Lung (tissue), 12 donors: ENCODE data around the gene PSMB2. TPM values are rescaled to one million over a fixed set of nuclear protein-coding genes. Genes with fewer than 3 reads are reported as not detected.
A peak's percentile ranks its signal among the peaks of the same experiment; 100 is the strongest.

Experiments used
- ATAC-seq: fragments of 200-7000 bp; cut with Tn5 transposase; one replicate; pipeline ENCODE4 v1.9.1; 2020; ENCODE audit warnings: moderate number of reproducible peaks; ENCODE audit not compliant: insufficient read depth, low FRiP score
- DNase-seq, 3 donors: peaks; one replicate each; pipeline ENCODE4 v3.0.0-alpha.2; 2013 to 2017
- H3K27ac ChIP-seq, 2 donors: one replicate each; pipeline ENCODE4 v1.5.1; 2013; ENCODE audit warnings: mild to moderate bottlenecking in 2 of 2, moderate library complexity in 2 of 2, control low read depth in 1 of 2, inconsistent platforms in 1 of 2, low read depth in 1 of 2, low read length in 1 of 2
- H3K27me3 ChIP-seq, 3 donors: one replicate each; pipeline ENCODE4 v1.5.1; 2013; ENCODE audit warnings: low read length in 2 of 3; ENCODE audit not compliant: control insufficient read depth in 3 of 3, insufficient read depth in 3 of 3
- H3K36me3 ChIP-seq, 4 donors: one replicate each; pipeline ENCODE4 v1.5.1; 2013; ENCODE audit warnings: low read length in 4 of 4, mild to moderate bottlenecking in 1 of 4, moderate library complexity in 1 of 4; ENCODE audit not compliant: control insufficient read depth in 4 of 4, insufficient read depth in 4 of 4
- H3K4me1 ChIP-seq, 5 donors: one replicate each; pipeline ENCODE4 v1.5.1; 2013; ENCODE audit warnings: low read length in 5 of 5, mild to moderate bottlenecking in 2 of 5, moderate library complexity in 1 of 5; ENCODE audit not compliant: control insufficient read depth in 5 of 5, insufficient read depth in 5 of 5
- H3K4me3 ChIP-seq: one replicate; pipeline ENCODE4 v1.5.1; 2013; ENCODE audit warnings: mild to moderate bottlenecking, control low read depth, moderate library complexity
- H3K9ac ChIP-seq, 2 donors: one replicate each; pipeline ENCODE4 v1.5.1; 2013; ENCODE audit warnings: low read length in 2 of 2, control low read depth in 1 of 2; ENCODE audit not compliant: insufficient read depth in 1 of 2
- H3K9me3 ChIP-seq, 4 donors: one replicate each; pipeline ENCODE4 v1.5.1; 2013; ENCODE audit warnings: low read length in 3 of 4, mild to moderate bottlenecking in 1 of 4, moderate library complexity in 1 of 4; ENCODE audit not compliant: control insufficient read depth in 4 of 4, insufficient read depth in 3 of 4
- WGBS, 2 donors: extraction: QIAGEN DNeasy Blood & Tissue Kit; methylation state at CpG; one replicate each; pipeline ENCODE4 v1.1.7; 2013; 5-methylcytosine and 5-hydroxymethylcytosine counted together
- polyA plus RNA-seq, 2 donors: library from polyadenylated mRNA; stranded (reverse); fragments of 200-250 nt; gene quantifications; one replicate each; pipeline ENCODE4 v1.2.1, GENCODE V29; 2013
- total RNA-seq, 2 donors: library from RNA; depleted of rRNA in 1 of 2; stranded (reverse); fragments of >200 nt in 1 of 2; gene quantifications; one replicate each; pipeline ENCODE4 v1.2.1, GENCODE V29; 2014 to 2021
- TF ChIP-seq, protein P1 (sequence below): IDR thresholded peaks from 2 replicates; pipeline ENCODE4 v1.5.1; 2012; ENCODE audit warnings: mild to moderate bottlenecking; ENCODE audit errors: control extremely low read depth, extremely low read depth
- donor health status: control.
- donor health status: control.
- donor health status: Bipolar disorder and iron deficiency.
- donor health status: healthy.
- donor health status: DM: yes; HTN: yes; CAD: no.

The PSMB2 gene
- total and polyA plus RNA-seq, 4 donors = 32.0 to 59.2 (median 57.8) TPM

GRCh38 chr1:35663434-35663833 lies 22.1 kb upstream of the PSMB2 start:
- Histone ChIP-seq H3K27ac (no peak overlapping the region), H3K9ac (no peak overlapping the region), H3K4me1 (no peaks in the 10 kb centered on the region), H3K36me3 (no peaks in the 10 kb centered on the region), H3K27me3 (peaks cover 0 to 3% (median 0%) of the 10 kb centered on the region in 3 donors), H3K4me3 (no peak overlapping the region), H3K9me3 (peaks cover 0 to 2% (median 0%) of the 10 kb centered on the region in 4 donors)
- ATAC-seq (no peak), DNase-seq (no peak)
- WGBS, 2 donors = 82 to 92% methylated on average over 9 of the region's 9 CpGs
- TF ChIP-seq, protein P1, sequence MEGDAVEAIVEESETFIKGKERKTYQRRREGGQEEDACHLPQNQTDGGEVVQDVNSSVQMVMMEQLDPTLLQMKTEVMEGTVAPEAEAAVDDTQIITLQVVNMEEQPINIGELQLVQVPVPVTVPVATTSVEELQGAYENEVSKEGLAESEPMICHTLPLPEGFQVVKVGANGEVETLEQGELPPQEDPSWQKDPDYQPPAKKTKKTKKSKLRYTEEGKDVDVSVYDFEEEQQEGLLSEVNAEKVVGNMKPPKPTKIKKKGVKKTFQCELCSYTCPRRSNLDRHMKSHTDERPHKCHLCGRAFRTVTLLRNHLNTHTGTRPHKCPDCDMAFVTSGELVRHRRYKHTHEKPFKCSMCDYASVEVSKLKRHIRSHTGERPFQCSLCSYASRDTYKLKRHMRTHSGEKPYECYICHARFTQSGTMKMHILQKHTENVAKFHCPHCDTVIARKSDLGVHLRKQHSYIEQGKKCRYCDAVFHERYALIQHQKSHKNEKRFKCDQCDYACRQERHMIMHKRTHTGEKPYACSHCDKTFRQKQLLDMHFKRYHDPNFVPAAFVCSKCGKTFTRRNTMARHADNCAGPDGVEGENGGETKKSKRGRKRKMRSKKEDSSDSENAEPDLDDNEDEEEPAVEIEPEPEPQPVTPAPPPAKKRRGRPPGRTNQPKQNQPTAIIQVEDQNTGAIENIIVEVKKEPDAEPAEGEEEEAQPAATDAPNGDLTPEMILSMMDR = no peak

GRCh38 chr1:35661474-35661795 lies 20.1 kb upstream of the PSMB2 start:
- DNase-seq (no peak), ATAC-seq (no peak)
- TF ChIP-seq, protein P1 = no peak
- no peaks in the 10 kb centered on the region for H3K4me1 ChIP-seq
- peaks cover 0 to 2% (median 0%) of the 10 kb centered on the region in 4 donors for H3K9me3 ChIP-seq
- 90 to 94% methylated on average over 2 of the region's 2 CpGs for WGBS, 2 donors
- H3K4me3 ChIP-seq = no peak overlapping the region
- H3K27ac ChIP-seq = no peak overlapping the region
- peaks cover 0 to 3% (median 0%) of the 10 kb centered on the region in 3 donors for H3K27me3 ChIP-seq
- no peak overlapping the region for H3K9ac ChIP-seq
- no peaks in the 10 kb centered on the region for H3K36me3 ChIP-seq

DNA sequence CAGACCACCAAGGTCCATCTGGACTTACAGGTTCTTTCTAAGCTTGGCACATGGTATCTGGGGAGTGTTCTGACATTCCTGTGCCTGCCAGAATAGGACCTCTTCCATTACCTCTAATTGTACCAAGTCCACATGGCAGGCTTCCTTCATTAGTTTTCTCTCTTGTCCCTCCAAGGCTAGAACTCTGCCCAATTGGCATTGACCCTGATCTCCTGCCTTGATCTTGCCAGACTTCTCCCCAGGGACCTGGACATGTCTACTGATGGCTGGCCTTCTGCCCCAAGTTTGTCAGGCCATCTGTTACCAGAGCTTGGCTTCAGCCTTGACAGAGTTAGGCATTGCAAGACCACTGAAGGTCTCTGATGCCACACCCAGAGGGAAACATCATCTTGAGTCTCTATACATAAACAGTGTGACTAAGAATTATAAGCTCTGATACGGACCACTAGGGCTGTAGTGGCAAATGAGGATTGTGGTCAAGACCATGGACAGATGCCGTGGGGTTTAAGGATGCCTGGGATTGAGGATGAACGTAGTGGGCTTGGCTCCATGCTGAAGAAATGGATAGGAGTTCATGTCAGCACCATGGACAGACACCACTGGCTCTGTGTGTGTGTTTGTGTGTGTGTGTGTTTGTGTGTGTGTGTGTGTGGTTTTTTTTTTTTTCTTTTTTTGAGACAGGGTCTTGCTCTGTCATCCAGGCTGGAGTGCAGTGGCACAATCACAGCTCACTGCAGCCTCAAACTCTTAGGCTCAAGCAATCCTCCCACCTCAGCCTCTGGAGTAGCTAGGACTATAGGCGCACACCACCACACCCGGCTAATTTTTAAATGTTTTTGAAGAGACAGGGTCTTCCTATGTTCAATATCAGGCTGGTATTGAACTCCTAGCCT lies 19.5 kb upstream of the PSMB2 start:
- Histone ChIP-seq H3K9me3 (peaks cover 0 to 2% (median 0%) of the 10 kb centered on the region in 4 donors), H3K27ac (no peak overlapping the region), H3K27me3 (no peaks in the 10 kb centered on the region), H3K9ac (no peak overlapping the region), H3K4me3 (no peak overlapping the region), H3K36me3 (no peaks in the 10 kb centered on the region), H3K4me1 (no peaks in the 10 kb centered on the region)
- ATAC-seq (no peak), DNase-seq (peak; percentile 57 to 78 (median 71))
- 52 to 55% methylated on average over 5 of the region's 5 CpGs for WGBS, 2 donors
- TF ChIP-seq, protein P1 = no peak
